ENCODE data around the gene MACROD2. TPM values are rescaled to one million over a fixed set of nuclear protein-coding genes. Genes with fewer than 3 reads are reported as not detected.
"Not testable (repeated sequence)": the region's sequence is repeated elsewhere in the genome, so short reads cannot be mapped to it uniquely, and the experiment has no call there.

Gene MACROD2
- total RNA-seq, 2 experiments from 2014 or later: not detected

DNA sequence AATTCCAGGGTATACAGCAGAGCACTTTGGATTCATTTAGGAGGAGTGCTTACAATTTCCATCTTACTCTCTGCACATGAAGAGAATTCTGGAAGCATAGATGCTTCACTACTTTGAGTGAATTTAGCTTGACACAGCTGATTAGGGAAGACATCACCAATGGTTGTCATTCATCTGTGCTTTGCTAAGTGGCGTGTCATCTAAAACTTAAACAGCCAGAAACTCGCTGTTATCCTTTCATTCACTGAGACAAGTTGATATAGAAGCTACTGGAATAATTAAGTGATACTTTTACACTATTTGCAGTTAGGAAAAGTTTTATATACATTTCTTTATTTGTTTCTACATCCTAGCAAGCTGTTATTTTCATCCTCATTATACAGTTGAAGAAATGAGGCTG is 977.4 kb downstream of the MACROD2 start:
- Mint-ChIP-seq H3K4me1 (no peaks in the 10 kb centered on the region), H3K9me3 (peaks cover 22% of the 10 kb centered on the region), H3K4me3 (no peak overlapping the region), H3K36me3 (ENCODE audit: low read depth) (no peaks in the 10 kb centered on the region), H3K27ac (no peak overlapping the region), H3K27me3 (no peaks in the 10 kb centered on the region)
- DNase-seq: no peak
- CTCF ChIA-PET: no interaction called here
- POLR2A ChIA-PET: no interaction called here

DNA sequence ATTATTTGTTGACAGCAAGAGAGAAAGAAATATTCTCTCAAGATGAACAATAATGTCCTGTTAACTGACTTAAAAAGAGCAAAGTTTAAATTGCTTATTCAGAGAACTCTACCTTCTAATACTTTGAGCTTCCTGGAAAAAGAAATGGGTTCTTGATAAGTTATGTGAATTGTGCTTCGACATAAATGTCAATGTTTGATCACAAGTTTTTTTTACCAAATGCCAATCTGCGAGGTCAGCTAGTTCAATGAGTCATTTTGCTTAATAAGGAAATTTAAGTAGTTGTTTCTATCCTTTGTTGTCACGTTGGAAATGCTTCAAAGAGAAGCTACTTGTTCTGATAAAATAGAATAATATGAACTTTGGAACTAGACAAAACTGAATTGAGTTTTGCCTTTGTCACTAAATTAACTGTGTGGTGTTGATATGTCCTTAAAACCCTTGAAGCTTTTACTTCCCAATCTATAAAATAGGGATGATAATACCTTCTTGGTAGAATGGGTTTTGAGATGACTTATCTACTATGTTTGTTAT is 984.2 kb downstream of the MACROD2 start:
- CTCF ChIA-PET: no interaction called here

DNA sequence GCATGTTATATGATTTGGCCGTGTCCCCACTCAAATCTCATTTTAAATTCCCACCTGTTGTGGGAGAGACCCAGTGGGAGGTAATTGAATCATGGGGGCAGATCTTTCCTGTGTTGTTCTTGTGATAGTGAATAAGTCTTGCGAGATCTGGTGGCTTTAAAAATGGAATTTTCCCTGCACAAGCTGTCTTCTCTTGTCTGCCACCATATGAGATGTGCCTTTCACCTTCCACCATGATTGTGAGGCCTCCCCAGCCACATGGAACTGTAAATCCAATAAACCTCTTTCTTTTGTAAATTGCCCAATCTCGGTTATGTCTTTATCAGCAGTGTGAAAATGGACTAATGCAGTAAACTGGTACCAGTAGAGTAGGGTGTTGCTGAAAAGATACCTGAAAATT is 986.2 kb downstream of the MACROD2 start:
- H3K4me1 Mint-ChIP-seq; H3K27ac Mint-ChIP-seq; POLR2A ChIA-PET; CTCF ChIA-PET; DNase-seq; H3K36me3 Mint-ChIP-seq (ENCODE audit: low read depth); H3K4me3 Mint-ChIP-seq; H3K27me3 Mint-ChIP-seq: not testable (repeated sequence)
- peaks cover 32% of the 10 kb centered on the region for H3K9me3 Mint-ChIP-seq

More for the DNA sequence above, 984.2 kb downstream of the MACROD2 start:
- H3K27ac Mint-ChIP-seq: no peak overlapping the region
- no peak overlapping the region for H3K4me3 Mint-ChIP-seq
- no peaks in the 10 kb centered on the region for H3K27me3 Mint-ChIP-seq
- POLR2A ChIA-PET: no interaction called here
- H3K36me3 Mint-ChIP-seq (ENCODE audit: low read depth): no peaks in the 10 kb centered on the region
- no peak for DNase-seq
- H3K4me1 Mint-ChIP-seq: no peaks in the 10 kb centered on the region
- peaks cover 43% of the 10 kb centered on the region for H3K9me3 Mint-ChIP-seq

DNA sequence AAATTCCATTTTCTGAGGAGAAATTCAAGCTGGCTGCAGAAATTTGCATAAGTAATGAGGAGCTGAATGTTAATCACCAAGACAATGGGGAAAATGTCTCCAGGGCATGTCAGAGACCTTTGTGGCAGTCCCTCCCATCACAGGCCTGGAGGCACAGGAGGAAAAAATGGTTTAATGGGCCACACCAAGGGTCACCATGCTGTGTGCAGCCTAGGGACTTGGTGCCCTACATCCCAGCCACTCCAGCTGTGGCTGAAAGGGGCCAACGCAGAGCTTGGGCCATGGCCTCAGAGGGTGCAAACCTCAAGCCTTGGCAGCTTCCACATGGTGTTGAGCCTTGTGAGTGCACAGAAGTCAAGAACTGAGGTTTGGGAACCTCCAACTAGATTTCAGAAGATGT is 987.0 kb downstream of the MACROD2 start:
- DNase-seq; H3K36me3 Mint-ChIP-seq (ENCODE audit: low read depth); H3K27me3 Mint-ChIP-seq; POLR2A ChIA-PET; CTCF ChIA-PET; H3K27ac Mint-ChIP-seq; H3K4me3 Mint-ChIP-seq; H3K4me1 Mint-ChIP-seq: not testable (repeated sequence)
- H3K9me3 Mint-ChIP-seq: peaks cover 32% of the 10 kb centered on the region

DNA sequence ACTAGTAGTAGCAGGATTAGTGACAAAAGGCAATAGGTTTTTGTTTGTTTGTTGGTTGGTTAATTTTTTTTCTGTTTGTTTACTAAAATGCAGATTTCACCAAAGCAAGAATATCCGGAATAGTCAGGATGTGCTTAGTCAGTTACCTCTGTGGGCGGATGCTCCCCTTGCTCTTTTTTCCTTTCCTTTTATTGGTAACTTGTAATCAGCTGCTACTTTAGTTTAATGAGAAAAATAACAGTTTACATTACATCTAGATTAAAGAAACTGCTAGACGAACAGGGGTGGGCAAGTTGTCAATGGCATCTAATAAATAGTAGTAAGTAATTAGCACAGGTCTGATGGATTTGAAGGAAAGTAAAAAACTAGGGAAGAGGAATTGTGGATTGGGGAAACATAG is 989.0 kb downstream of the MACROD2 start:
- peaks cover 31% of the 10 kb centered on the region for H3K9me3 Mint-ChIP-seq
- H3K4me3 Mint-ChIP-seq: no peak overlapping the region
- H3K27me3 Mint-ChIP-seq: no peaks in the 10 kb centered on the region
- POLR2A ChIA-PET: no interaction called here
- no peaks in the 10 kb centered on the region for H3K36me3 Mint-ChIP-seq (ENCODE audit: low read depth)
- no peak for DNase-seq
- H3K4me1 Mint-ChIP-seq: no peaks in the 10 kb centered on the region
- no peak overlapping the region for H3K27ac Mint-ChIP-seq
- CTCF ChIA-PET: no interaction called here

DNA sequence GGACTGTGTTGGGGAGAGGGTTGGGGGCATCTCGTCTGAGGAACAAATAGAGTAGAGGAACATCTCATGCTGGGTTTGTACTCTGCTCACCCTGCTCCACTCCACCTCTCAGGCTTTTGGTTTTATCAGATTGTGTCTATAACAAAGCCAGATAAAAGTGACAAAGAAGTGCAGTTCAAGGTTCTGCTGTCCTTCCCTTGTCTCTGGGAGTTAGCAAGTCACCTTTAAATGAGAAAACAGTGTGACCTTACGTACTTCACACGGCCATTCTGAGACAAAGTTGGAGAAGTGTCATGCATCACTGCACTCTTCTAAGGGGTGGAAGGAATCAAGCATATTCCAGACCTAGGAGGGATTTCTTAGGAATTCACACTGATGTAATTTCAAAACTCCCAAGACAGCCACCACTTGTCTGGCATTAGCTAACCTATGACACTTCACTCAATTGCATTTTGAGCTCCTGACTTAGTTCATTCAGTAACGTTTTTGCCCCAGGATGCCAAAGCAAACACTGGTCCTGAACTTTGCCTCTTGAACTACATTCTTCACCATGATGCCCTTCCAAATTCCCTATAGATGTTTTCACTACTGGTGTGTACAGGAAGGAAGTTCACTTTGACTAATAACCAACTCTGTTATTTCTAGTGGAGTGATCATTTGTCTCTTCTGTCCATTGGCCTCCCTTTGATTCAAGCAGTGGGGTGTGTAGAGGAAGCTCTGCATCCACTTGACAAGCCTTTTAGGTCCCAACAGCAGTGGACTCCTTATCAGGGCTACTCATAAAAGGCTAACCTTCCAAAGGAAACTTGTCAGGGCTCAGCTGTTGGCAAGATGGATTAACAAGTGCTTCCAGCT is 989.7 kb downstream of the MACROD2 start:
- H3K9me3 Mint-ChIP-seq: peaks cover 34% of the 10 kb centered on the region
- no peak for DNase-seq
- no peaks in the 10 kb centered on the region for H3K36me3 Mint-ChIP-seq (ENCODE audit: low read depth)
- POLR2A ChIA-PET: no interaction called here
- H3K4me3 Mint-ChIP-seq: no peak overlapping the region
- CTCF ChIA-PET: interaction anchor here (0.6 kb wide), 1 partner anchor 203 kb away, joined by 3 read pairs; no protein-coding TSS in a partner anchor
- H3K27ac Mint-ChIP-seq: no peak overlapping the region
- no peaks in the 10 kb centered on the region for H3K27me3 Mint-ChIP-seq
- no peaks in the 10 kb centered on the region for H3K4me1 Mint-ChIP-seq

DNA sequence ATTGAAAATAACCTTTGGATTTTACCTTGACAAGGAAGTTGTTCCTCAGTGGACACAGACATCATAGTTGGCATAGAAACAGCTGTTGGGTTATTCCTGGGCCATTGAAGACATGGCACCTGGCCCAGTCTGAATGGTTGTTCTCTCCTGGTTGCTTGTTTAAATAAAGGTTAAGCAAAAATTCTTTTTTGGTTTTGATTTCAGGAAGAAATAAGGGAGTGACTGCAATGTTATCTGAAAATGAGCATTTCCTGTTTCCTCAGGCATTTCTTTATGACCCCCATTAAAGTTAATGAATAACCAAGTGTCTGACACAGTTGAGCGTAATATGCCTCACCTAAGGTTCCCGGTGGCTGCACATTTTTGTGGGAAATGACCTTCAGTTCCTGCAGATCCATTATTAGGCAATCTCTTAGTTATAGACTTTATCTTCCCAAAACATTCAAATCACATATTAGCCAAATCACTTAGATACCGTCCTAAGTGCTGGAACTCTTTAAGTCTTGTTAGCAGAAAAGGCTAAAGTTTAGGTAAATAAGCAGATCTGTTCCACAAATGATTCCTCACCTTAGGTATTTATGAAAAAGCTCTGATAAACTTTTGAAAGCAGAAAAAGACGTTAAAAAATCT is 990.8 kb downstream of the MACROD2 start:
- POLR2A ChIA-PET: no interaction called here
- Mint-ChIP-seq H3K9me3 (peaks cover 33% of the 10 kb centered on the region), H3K36me3 (ENCODE audit: low read depth) (no peaks in the 10 kb centered on the region), H3K4me1 (no peaks in the 10 kb centered on the region), H3K4me3 (no peak overlapping the region), H3K27ac (no peak overlapping the region), H3K27me3 (no peaks in the 10 kb centered on the region)
- CTCF ChIA-PET: no interaction called here
- no peak for DNase-seq

DNA sequence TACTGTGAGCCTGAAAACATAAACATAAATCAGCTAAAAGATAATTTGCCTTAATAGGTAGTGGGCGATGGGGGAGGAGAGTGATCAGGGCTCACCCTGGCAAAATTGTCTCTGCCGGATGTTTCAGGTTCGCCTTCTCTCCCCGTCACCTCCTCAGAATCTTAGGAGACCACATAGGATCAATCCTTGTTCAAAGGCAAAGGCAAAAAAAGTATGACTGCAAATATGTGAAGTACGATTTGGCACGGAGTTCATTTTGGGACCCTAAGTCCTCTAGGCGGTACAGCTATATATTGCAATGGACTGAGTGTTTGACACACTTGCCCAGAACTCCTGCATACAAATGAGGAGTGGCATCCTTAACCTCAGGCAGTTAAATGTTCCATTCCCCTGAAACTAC is 991.3 kb downstream of the MACROD2 start:
- H3K9me3 Mint-ChIP-seq: peaks cover 31% of the 10 kb centered on the region
- no peak for DNase-seq
- ChIA-PET CTCF (no interaction called here), POLR2A (no interaction called here)
- H3K36me3 Mint-ChIP-seq (ENCODE audit: low read depth): no peaks in the 10 kb centered on the region
- no peak overlapping the region for H3K4me3 Mint-ChIP-seq
- H3K27me3 Mint-ChIP-seq: no peaks in the 10 kb centered on the region
- H3K4me1 Mint-ChIP-seq: no peaks in the 10 kb centered on the region
- no peak overlapping the region for H3K27ac Mint-ChIP-seq

DNA sequence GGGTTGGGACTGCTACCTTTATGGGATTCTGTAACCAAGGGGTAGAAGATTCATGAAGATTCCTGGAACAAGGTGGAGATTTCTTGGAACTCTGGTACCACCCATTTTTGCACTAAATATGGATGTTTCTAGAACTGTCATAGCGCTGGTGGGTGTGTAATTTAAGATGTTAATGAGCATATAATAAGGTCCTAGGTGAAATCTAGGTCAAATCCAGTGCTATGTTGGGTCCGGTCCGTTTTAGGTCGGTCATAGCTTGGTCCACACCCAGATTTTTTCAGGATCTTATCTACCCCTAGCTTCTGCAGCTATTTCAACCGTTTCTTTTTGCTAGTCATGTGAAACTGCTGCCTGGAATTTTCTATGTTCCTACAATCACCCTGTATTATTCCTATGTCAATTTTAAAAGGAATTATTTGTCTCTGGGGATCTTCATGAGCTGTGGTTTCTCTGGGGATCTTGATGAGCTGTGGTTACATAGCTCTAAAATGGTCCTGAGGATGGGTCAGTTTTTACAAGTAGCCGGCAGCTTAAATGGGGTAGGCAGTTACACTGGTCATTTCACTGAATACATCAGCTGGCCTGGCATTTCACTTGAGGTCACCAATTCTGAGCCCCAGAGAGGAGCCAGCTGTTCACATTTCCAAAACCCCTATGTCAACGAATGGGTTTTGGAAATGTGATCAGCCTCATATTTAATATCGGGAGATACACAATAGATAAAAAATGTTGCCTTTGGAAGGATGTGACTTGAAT is 994.4 kb downstream of the MACROD2 start:
- Mint-ChIP-seq H3K4me3 (no peak overlapping the region), H3K27ac (no peak overlapping the region), H3K4me1 (no peaks in the 10 kb centered on the region), H3K9me3 (peaks cover 14% of the 10 kb centered on the region), H3K27me3 (no peaks in the 10 kb centered on the region), H3K36me3 (ENCODE audit: low read depth) (no peaks in the 10 kb centered on the region)
- ChIA-PET CTCF (no interaction called here), POLR2A (no interaction called here)
- no peak for DNase-seq

DNA sequence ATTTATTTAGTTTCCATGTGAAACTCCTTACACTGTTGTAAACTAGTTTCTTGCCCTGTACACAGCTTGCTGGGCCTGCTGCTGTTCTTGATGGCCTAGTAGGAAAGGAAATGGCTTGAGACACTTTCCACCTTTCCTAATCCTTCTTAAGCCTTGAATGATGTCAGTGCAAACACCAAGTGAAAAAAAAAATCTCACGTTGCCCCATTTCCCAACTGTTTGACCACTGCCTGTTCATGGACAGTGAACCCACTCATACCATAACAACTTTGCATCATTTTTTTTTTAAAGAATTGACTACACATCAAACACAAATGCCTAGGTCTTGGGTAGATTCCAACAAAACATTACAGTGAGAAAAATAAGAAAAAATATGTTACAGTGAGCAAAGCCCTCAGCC is 995.7 kb downstream of the MACROD2 start:
- CTCF ChIA-PET: no interaction called here
- Mint-ChIP-seq H3K4me1 (no peaks in the 10 kb centered on the region), H3K27ac (no peak overlapping the region), H3K36me3 (ENCODE audit: low read depth) (no peaks in the 10 kb centered on the region), H3K9me3 (peaks cover 17% of the 10 kb centered on the region), H3K4me3 (no peak overlapping the region), H3K27me3 (no peaks in the 10 kb centered on the region)
- POLR2A ChIA-PET: no interaction called here
- no peak for DNase-seq

DNA sequence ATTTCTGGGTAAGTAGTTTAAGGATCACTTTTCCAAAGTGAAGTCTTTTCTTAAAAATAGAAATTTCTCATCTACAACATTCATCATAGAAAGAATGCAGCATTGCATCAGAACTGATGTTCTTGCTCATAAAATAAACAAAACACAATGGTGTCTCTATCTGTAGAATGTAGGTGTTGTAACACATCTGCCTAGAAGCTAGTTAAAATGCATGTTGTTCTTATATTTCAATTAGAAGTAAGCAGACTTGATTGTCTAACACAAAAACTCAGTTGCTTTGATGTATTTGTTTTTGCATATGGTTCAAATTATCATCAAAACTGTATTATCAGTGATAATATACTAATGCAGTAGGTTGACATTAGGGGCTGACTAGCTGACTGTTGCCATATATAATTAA is 996.8 kb downstream of the MACROD2 start:
- Mint-ChIP-seq H3K9me3 (peaks cover 17% of the 10 kb centered on the region), H3K27ac (no peak overlapping the region), H3K27me3 (no peaks in the 10 kb centered on the region), H3K4me1 (no peaks in the 10 kb centered on the region), H3K4me3 (no peak overlapping the region), H3K36me3 (ENCODE audit: low read depth) (no peaks in the 10 kb centered on the region)
- no peak for DNase-seq
- ChIA-PET CTCF (no interaction called here), POLR2A (no interaction called here)

DNA sequence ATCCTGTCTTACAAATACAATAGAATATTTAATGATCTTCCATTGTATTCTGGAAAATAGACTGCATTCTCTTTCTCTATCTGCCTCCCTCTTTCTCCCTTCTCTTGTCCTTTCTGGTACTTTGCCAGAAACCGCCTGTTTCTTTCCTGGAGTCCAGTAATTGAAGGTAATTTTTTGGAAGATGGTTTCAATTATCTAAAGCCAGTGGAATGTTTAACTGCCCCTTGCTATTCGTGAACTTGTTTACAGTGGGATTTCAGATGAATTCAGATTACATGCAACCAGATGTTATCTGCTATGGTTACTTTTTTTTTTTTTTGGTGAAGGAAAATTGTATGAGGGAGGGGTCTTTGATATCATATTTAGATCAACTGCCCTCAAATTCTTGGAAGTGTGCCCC is 997.6 kb downstream of the MACROD2 start:
- Mint-ChIP-seq H3K36me3 (ENCODE audit: low read depth) (no peaks in the 10 kb centered on the region), H3K4me3 (no peak overlapping the region), H3K27ac (no peak overlapping the region), H3K27me3 (no peaks in the 10 kb centered on the region), H3K9me3 (peaks cover 15% of the 10 kb centered on the region), H3K4me1 (no peaks in the 10 kb centered on the region)
- CTCF ChIA-PET: no interaction called here
- DNase-seq: no peak
- POLR2A ChIA-PET: no interaction called here

DNA sequence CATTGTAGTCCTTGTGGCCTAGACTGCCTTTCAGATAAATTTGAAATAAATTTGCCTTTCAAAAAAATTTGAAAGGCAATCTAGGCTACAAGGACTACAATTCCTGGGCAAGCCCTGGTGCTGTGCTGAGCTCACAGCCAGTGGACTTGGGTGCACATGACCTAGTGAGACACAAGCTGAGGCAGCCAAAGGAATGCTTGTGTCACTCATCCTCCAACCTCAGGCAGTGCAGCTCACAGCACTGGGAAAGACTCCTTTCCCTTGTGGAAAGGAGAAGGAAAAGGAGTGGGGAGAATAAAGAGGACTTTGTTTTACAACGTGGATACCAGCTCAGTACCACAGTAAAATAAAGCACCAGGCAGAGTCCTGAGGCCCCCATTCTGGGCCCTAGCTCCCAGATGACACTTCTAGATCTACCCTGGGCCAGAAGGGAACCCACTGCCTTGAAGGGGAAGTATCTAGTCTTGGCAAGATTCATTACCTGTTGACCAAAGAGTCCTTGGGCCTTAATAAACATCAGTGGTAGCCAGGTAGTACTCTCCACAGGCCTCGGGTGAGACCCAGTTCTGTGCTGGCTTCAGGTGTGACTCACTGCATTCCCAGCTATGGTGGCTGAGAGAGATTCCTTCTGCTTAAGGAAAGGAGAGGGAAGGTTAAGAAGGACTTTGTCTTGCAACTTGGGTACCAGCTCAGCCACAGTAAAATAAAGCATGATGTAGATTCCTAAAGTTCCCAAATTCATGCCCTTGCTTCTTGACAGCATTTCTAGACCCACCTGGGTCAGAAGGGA is 1001.8 kb downstream of the MACROD2 start:
- ChIA-PET POLR2A (no interaction called here), CTCF (no interaction called here)
- H3K27ac Mint-ChIP-seq: no peak overlapping the region
- H3K27me3 Mint-ChIP-seq: no peaks in the 10 kb centered on the region
- H3K9me3 Mint-ChIP-seq: peaks cover 11% of the 10 kb centered on the region
- H3K36me3 Mint-ChIP-seq (ENCODE audit: low read depth): no peaks in the 10 kb centered on the region
- no peaks in the 10 kb centered on the region for H3K4me1 Mint-ChIP-seq
- DNase-seq: no peak
- H3K4me3 Mint-ChIP-seq: no peak overlapping the region

All from activated CD4-positive, alpha-beta memory T cell treated with anti-CD3 and anti-CD28 coated beads, Interleukin-2, amount 10 ng/mL, durations not matched to agents 7 days and 5 days (primary cell).